ENCODE data around the gene EXOC3. TPM values are rescaled to one million over a fixed set of nuclear protein-coding genes. Genes with fewer than 3 reads are reported as not detected.

The EXOC3 gene
- polyA plus RNA-seq, 3 donors = 33.2 to 59.7 (median 53.8) TPM

DNA sequence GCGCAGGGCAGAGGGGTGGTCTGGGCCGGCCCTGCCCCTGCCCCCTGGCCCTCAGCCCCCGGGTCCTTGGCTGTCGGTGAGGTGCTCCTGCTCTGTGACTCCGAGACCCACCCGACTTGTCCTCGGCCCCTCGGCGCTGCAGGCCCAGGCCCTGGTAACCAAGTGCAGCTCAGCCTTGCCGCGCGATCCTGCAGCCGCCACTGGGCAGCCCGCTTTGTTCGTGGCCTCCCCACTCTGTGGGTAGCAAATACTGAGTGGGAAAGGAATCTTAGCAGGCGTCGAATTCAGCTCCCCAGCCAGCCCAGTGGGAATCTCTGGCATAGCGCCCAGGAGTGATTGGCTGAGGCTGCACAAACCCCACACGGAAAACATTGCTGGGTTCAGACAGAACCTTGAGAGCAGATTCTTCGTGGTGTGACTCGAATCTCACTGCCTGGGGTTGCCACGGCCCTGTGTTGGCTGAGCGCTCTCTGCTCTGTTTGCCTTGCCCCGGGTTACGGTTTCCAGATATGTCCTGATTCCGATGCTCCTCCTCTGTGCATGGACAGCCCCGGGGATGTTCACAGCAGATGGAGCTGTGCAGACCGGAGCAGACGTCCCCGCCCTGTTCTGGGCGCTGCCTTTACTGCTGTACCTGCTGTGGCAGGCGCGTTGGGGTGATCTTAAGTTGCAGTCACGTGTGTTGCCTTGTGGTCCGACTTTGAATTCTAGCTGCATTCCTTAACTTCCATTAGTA lies 13.4 kb upstream of the EXOC3 start:
- 93% methylated on average over 35 of the region's 35 CpGs for WGBS (ENCODE audit: insufficient coverage)
- Histone ChIP-seq H3K4me2 (replicated peaks; ENCODE audit: extremely low read depth, low read length, poor library complexity, severe bottlenecking) (no peak overlapping the region), H2AFZ (ENCODE audit: insufficient read depth, low read depth, low read length, poor library complexity, severe bottlenecking) (no peak overlapping the region), H3K4me3 (replicated peaks in 1 of 3; ENCODE audit: low read depth in 2 of 3, low read length in 3 of 3) (no peak overlapping the region), H4K20me1 (ENCODE audit: insufficient read depth, low read length) (no peaks in the 10 kb centered on the region), H3K27me3 (ENCODE audit: control insufficient read depth in 2 of 2, insufficient read depth in 2 of 2, low read length in 2 of 2) (no peaks in the 10 kb centered on the region), H3K9me3 (replicated peaks in 1 of 2; ENCODE audit: control insufficient read depth in 1 of 2, insufficient read depth in 1 of 2, low read length in 2 of 2) (no peaks in the 10 kb centered on the region), H3K27ac (ENCODE audit: low read depth in 1 of 2, low read length in 2 of 2) (no peak overlapping the region), H3K4me1 (ENCODE audit: control insufficient read depth in 1 of 2, insufficient read depth in 2 of 2, low read length in 2 of 2) (peaks cover 4 to 5% of the 10 kb centered on the region in 2 donors), H3K79me2 (ENCODE audit: insufficient read depth, low read length) (no peaks in the 10 kb centered on the region), H3K36me3 (replicated peaks in 1 of 2; ENCODE audit: control insufficient read depth in 1 of 2, insufficient read depth in 2 of 2, low read length in 2 of 2) (no peaks in the 10 kb centered on the region), H3K9ac (ENCODE audit: insufficient read depth, low read length, poor library complexity, severe bottlenecking) (no peak overlapping the region)
- Mint-ChIP-seq H3K4me1 (peaks cover 5% of the 10 kb centered on the region), H3K36me3 (no peaks in the 10 kb centered on the region), H3K4me3 (peak overlapping the region; percentile 36 to 37), H3K9me3 (peaks cover 0 to 4% (median 0%) of the 10 kb centered on the region in 7 donors), H3K27ac (peak overlapping the region in 1 of 7 donors; percentile 50), H3K27me3 (ENCODE audit: low read depth in 3 of 3) (peaks cover 13 to 15% (median 14%) of the 10 kb centered on the region in 3 donors)
- TF ChIP-seq CTCF (IDR thresholded peaks at IDR 0.05) = no peak
- intact Hi-C loops (cut with micrococcal nuclease) = loop anchor here in 1 of 2 donors (2.0 kb wide), 1 partner anchor 113 kb away; no protein-coding TSS in a partner anchor
- no peak for DNase-seq

- Mint-ChIP-seq H3K4me1 (no peaks in the 10 kb centered on the region), H3K27ac (peak overlapping the region in 1 of 7 donors; percentile 50), H3K36me3 (no peaks in the 10 kb centered on the region), H3K9me3 (peaks cover 0 to 4% (median 0%) of the 10 kb centered on the region in 7 donors), H3K27me3 (ENCODE audit: low read depth in 3 of 3) (peaks cover 13 to 16% (median 14%) of the 10 kb centered on the region in 3 donors), H3K4me3 (peak overlapping the region; percentile 36 to 37)
- DNase-seq = no peak
- no peaks in the 10 kb centered on the region for H3K36me3 ChIP-seq (replicated peaks in 1 of 2; ENCODE audit: control insufficient read depth in 1 of 2, insufficient read depth in 2 of 2, low read length in 2 of 2)
- WGBS (ENCODE audit: insufficient coverage) = 97% methylated on average over 21 of the region's 25 CpGs
- no peak overlapping the region for H3K9ac ChIP-seq (ENCODE audit: insufficient read depth, low read length, poor library complexity, severe bottlenecking)
- no peaks in the 10 kb centered on the region for H3K27me3 ChIP-seq (ENCODE audit: control insufficient read depth in 2 of 2, insufficient read depth in 2 of 2, low read length in 2 of 2)
- no peaks in the 10 kb centered on the region for H4K20me1 ChIP-seq (ENCODE audit: insufficient read depth, low read length)
- no peak overlapping the region for H3K4me3 ChIP-seq (replicated peaks in 1 of 3; ENCODE audit: low read depth in 2 of 3, low read length in 3 of 3)
- intact Hi-C loops (cut with micrococcal nuclease) = loop anchor here in 1 of 2 donors (2.0 kb wide), 1 partner anchor 114 kb away; no protein-coding TSS in a partner anchor
- H3K4me2 ChIP-seq (replicated peaks; ENCODE audit: extremely low read depth, low read length, poor library complexity, severe bottlenecking) = no peak overlapping the region
- H3K9me3 ChIP-seq (replicated peaks in 1 of 2; ENCODE audit: control insufficient read depth in 1 of 2, insufficient read depth in 1 of 2, low read length in 2 of 2) = no peaks in the 10 kb centered on the region
- H3K27ac ChIP-seq (ENCODE audit: low read depth in 1 of 2, low read length in 2 of 2) = no peak overlapping the region
- H3K79me2 ChIP-seq (ENCODE audit: insufficient read depth, low read length) = no peaks in the 10 kb centered on the region
- TF ChIP-seq CTCF (IDR thresholded peaks at IDR 0.05) = no peak
- H3K4me1 ChIP-seq (ENCODE audit: control insufficient read depth in 1 of 2, insufficient read depth in 2 of 2, low read length in 2 of 2) = no peaks in the 10 kb centered on the region
- no peak overlapping the region for H2AFZ ChIP-seq (ENCODE audit: insufficient read depth, low read depth, low read length, poor library complexity, severe bottlenecking)
Observed at GRCh38 chr5:430214-430925, 12.6 kb upstream of the EXOC3 start.
